Activated CD8-positive, alpha-beta memory T cell treated with anti-CD3 and anti-CD28 coated beads for 48 hours (primary cell): ENCODE results near the gene CAMKMT.
"Not testable (repeated sequence)": the region's sequence is repeated elsewhere in the genome, so short reads cannot be mapped to it uniquely, and the experiment has no call there.

Experiments
- DNase-seq, 3 experiments: peaks; one replicate each; pipeline ENCODE4 v3.0.0-alpha.2; 2020; ENCODE audit warnings: low read depth in 2 of 3, low spot score in 2 of 3

CAMKMT gene

GRCh38 chr2:44580875-44581515 is 219.2 kb downstream of the CAMKMT start:
- DNase-seq = no peak

DNA sequence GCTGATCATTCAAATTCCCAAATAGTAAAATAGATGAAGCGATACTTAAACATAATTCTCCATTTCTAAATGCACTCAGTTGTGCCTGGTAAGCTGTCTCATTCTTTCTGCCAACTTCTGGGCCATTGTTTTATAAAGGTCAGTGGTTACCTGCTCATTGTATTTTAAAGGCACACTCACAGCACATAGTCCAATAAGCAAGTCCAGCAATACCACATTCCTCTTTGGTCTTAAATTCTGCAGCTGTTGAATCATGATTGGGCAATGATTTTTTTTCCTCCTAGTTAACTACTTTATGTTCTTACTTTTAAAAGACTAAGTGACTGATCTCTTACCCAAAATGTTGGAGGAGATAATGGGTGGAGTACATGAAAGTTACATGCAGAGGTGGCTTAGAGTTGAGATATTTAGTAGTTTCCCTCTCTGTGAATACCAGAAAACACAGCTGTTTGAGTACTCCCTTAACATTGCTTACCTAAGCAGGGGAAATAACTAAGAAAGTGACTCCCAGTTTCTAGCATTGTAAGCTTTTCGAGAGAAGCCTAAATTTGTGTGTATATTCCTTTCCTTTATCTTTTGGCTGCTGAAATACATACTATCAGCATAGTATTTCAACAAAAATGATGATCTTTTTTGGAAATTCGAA is 220.7 kb downstream of the CAMKMT start:
- DNase-seq = no peak

DNA sequence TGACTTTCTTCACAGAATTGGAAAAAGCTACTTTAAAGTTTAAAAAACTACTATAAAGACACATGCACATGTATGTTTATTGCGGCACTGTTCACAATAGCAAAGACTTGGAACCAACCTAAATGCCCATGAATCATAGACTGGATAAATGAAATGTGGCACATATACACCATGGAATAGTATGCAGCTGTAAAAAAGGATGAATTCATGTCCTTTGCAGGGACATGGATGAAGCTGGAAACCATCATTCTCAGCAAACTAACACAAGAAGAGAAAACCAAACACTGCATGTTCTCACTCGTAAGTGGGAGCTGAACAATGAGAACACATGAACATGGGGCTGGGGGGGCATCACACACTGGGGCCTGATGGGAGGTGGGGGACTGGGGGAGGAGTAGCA is 233.9 kb downstream of the CAMKMT start:
- DNase-seq = not testable (repeated sequence)

DNA sequence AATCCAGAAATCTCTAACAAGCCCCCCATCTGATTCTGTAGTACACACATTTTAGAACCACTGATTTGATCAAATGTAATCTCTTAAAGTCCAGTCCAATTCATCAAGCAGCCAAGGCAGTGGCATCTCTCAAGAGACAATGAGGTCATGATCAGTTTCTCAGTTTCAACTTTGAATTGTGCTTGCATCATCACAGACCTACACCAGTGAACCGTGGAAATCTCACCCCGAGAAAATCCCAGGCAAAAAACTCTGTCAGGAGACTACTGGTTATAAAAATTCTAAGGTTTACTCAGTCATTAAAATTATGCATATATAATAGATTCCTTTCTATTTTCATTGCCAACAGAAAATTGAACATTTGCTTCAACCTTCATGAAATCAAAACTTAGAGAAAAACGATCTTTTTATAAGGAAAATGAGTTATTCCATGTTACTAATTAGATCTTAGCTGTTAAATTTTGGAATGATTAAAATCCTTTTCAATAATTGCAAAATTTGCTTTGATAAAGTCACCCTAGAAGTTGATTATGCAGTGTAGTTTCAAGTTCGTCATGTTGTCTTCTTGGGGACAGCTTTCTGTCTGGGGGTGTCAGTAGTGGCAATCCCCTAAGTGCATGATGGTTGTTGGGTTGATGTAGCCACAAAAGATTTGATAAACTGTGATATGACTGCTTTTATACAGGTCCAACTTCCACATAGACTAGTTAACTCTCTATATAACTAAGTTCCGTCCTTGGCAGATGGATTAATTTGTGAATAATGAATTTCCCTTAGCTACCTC is 235.0 kb downstream of the CAMKMT start:
- no peak for DNase-seq

DNA sequence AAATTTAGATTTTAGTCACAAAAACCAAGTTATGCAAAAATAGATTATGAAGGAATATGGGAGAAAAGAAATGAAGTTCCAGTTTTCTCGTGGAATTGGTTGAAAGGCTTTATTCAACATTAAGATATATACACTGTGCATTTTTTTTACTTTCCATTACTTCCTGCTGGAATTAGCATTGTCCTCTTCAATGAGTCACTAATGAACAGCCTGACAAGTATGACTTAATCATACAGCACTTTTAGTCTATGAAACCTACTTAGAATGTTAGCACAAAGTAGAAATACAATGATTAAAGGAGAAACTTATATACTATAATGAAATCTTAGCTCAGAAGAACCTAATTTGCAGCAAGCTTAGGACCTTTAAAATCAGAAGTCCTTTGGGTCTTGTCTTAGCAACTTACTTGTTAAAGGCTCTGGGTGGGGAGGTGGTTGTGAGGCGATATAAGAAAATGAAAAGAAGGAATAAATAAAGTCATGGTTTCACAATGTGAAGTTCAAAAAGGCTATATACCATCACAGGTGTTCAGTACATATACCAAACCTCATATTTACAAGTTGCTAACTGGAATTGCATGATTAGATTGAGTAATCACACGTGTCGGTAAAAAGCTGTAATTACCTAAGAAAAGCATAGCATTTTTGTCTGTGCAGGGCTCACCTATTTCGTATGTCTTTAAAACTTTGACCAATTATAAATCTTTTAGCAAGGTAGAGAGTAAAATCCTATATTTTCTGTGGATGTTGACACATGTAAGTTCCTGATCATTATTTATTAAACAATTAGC is 236.8 kb downstream of the CAMKMT start:
- no peak for DNase-seq

- DNase-seq = no peak
Measured at GRCh38 chr2:44599130-44599529, 237.4 kb downstream of the CAMKMT start.

GRCh38 chr2:44602446-44602845 is 240.7 kb downstream of the CAMKMT start:
- DNase-seq = no peak

DNA sequence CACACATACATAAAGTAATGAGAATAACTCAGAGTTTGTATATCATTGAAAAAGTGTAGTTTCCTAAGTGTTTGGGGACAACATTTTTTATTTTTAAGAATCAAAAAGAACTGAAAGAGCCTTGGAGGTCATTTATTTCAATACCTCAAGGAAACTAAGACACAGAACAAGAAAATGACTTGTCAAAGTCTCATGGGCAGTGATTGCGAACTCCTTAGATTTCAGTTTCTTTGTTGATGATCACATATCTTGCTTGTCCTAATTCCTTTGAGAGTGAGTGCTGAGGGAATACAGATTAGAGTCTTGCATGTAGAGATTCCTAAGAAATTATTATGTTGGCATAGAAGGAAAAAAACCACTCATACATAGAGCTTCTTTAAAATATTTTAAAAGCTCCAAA is 243.8 kb downstream of the CAMKMT start:
- DNase-seq = no peak

- no peak for DNase-seq
Measured at GRCh38 chr2:44612276-44612675, 250.5 kb downstream of the CAMKMT start.

DNA sequence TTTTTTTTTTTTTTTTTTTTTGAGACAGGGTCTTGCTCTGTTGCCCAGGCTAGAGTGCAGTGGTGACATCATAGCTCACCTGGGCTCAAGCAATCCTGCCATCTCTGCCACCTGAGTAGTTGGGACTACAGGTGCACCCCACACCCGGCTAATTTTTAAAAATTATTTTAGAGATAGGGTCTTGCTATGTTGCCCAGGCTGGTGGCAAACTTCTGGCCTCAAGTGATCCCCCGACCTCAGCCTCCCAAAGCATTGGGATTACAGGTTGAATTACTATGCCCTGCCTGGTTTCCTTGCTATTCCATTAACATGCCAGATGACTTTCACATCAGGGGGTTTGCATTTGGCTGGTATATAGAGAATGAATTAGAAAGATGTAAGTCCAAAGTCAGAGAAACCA is 253.2 kb downstream of the CAMKMT start:
- no peak for DNase-seq

- no peak for DNase-seq
Measured at GRCh38 chr2:44615950-44616518, 254.3 kb downstream of the CAMKMT start.

GRCh38 chr2:44616667-44617155 is 255.0 kb downstream of the CAMKMT start:
- DNase-seq = no peak

- no peak for DNase-seq
Measured at GRCh38 chr2:44618251-44619023, 256.7 kb downstream of the CAMKMT start.

GRCh38 chr2:44620189-44620990 is 258.6 kb downstream of the CAMKMT start:
- DNase-seq = no peak

GRCh38 chr2:44623622-44624351 is 262.0 kb downstream of the CAMKMT start:
- DNase-seq = no peak

- DNase-seq = no peak
Measured at GRCh38 chr2:44628297-44628696, 266.6 kb downstream of the CAMKMT start.

GRCh38 chr2:44632931-44633689 is 271.4 kb downstream of the CAMKMT start:
- no peak for DNase-seq

DNA sequence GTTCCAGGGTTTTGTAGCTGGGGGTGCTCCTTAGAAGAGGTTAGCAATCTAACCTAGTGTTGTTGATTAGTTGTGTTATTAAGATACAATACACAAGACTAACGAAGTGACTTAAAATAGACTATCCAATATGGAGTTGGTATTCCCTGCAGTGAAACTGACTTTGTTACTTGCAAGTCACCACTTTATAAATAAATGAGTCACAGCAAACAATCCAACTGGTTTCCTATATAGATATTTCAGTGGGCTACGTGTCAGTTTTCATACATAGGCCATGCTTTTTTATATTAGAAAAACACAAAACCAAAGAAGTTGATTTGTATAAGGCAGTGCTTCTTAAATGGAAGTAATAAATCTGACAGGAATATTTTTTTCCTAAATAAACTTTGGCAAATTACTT is 274.0 kb downstream of the CAMKMT start:
- DNase-seq = no peak
